ENCODE results near the gene CGNL1.

DNA sequence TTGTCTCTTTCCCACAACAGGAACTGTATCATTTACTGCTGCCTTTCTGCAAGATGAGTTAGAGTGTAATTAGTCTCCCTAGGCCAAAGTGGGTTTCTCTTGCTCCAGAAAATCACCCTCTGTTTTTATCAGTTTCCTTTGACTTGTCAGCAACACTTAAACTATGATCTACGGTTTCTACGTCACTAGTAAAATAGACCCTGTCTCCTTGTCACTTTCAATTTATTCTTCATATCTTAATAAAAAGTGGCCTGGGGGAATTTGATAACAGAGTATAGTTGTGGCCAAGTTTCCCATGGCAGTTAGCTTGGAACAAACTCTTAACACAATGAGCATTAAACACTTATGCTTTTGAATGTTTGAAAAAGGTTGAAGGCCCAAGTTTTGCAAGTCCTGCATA is 79.6 kb downstream of the CGNL1 start:
- TF ChIP-seq, protein P1, sequence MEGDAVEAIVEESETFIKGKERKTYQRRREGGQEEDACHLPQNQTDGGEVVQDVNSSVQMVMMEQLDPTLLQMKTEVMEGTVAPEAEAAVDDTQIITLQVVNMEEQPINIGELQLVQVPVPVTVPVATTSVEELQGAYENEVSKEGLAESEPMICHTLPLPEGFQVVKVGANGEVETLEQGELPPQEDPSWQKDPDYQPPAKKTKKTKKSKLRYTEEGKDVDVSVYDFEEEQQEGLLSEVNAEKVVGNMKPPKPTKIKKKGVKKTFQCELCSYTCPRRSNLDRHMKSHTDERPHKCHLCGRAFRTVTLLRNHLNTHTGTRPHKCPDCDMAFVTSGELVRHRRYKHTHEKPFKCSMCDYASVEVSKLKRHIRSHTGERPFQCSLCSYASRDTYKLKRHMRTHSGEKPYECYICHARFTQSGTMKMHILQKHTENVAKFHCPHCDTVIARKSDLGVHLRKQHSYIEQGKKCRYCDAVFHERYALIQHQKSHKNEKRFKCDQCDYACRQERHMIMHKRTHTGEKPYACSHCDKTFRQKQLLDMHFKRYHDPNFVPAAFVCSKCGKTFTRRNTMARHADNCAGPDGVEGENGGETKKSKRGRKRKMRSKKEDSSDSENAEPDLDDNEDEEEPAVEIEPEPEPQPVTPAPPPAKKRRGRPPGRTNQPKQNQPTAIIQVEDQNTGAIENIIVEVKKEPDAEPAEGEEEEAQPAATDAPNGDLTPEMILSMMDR (IDR thresholded peaks at IDR 0.05), result no peak
- TF ChIP-seq POLR2A (IDR thresholded peaks at IDR 0.05), result no peak
